Right forelimb (tissue), 1 donor: ENCODE data around the gene DUS3L.
"Not testable (repeated sequence)": the region's sequence is repeated elsewhere in the genome, so short reads cannot be mapped to it uniquely, and the experiment has no call there.

ENCODE experiments used
- DNase-seq: peaks from one replicate; pipeline ENCODE4 v3.0.0-alpha.2; 2018

Gene DUS3L

DNA sequence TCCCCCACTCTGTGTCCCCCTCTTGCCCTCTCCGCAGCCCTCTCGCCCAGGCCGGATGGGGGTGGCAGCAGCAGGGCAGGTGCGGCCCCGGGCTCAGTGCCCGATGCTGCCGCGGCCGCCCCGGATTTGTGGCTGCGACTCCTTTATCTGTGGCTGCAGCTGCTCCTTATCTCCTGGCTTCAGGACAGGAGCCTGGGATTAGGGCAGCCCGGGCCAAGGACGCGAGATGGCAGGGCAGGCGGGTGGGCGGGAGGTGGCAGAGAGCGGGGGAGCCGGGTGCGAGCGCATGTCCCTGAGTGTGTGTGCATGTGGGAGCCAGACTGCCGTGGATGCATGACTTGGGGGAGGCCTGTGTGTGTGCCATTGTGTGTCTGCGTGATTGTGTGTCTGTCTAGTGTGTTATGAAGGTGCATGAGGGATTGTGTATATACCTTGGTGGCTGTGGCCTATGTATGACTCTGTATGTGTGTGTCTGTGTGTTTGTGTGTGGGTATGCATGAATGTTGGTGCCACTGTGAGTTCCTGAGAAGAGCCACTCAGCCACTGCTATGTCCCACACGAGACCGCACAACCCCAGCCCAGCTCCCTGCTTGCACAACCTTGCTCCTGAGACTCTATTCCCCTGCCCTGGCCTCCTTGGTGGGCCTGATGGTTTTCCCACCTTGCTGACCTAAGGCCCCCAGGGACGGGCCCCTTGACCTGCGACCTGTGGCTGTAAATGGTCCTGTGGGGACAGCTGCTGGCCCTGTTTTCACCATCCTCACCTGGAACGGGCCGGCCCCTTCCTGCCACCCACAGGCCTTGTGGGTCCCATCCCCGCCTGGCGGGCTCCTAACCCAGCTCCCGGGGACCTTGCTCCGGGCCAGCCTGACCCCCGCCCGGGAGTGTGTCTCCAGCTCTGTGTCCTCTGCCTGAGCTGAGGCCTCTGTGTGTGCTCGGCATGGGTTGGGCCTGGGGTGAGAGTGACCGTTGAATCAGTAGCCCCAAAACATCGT lies 8.6 kb upstream of the DUS3L start:
- DNase-seq, result no peak

DNA sequence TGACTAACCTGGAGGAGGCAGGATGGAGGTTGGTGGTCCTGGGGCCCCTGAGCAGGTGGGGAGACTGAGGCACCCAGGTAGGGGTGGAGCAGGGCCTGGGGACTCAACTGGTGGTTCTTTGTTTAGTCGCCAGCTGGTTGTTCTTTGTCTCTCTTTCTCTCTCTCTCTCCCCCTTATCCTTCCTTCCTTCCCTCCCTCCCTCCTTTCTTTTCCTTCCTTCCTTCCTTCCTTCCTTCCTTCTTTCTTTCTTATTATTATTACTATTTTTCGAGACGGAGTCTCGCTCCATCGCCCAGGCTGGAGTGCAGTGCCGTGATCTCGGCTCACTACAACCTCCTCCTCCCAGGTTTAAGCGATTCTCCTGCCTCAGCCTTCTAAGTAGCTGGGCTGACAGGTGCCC lies 7.3 kb upstream of the DUS3L start:
- no peak for DNase-seq

DNA sequence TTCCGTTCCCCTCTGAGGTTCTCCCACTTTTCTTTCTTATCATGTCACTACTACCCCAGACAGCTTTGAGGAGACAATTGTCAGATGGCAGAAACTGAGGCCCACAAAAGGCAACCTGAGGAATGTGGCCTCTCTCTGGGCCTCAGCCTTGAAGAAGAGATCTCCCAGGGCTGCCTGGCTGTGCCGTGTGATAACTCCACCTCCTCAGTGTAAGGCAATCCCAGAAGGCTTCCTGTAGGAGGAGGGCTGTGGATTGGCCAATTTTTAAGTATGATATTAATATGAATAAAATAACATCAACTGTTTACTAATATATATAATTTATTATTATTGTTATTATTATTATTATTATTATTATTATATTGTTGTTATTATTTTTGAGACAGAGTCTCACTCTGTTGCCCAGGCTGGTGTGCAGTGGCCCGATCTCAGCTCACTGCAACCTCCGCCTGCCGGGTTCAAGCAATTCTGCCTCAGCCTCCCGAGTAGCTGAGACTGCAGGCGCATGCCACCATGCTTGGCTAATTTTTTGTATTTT lies 4.5 kb upstream of the DUS3L start:
- DNase-seq, result no peak

DNA sequence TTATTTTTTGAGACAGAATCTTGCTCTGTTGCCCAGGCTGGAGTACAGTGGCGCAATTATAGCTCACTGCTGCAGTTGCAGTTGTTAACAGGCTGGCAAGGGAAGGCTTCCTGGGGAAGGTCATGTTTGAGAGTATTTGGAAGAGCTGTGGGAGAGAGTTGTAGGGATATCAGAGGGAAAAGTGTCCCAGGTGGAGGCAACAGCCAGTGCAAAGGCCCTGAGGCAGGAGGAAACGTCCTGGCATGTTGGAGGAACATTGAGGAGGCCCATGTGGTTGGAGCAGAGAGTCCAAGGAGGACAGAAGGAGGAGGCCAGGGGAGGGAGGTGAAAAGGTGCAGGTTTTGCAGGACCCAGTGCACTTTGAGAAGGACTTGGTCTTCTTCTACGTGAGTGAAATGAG lies 2.2 kb upstream of the DUS3L start:
- no peak for DNase-seq

DNA sequence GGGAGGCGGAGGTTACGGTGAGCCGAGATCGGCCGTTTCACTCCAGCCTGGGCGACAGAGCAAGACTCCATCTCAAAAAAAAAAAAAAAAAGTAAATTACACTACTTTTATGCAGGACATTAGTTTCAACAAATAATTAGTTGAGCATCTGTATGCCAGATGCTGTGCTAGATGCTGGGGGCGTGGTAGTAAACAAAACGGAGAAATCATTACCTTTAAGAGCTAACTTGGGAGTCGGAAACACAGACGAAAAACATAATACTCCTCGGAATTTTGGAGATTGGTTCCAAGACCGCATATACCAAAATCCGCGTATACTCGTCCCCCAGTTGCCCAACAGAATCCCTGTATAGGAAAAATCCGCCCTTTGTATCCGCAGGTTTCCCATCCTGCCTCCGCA lies 1.3 kb upstream of the DUS3L start:
- no peak for DNase-seq

DNA sequence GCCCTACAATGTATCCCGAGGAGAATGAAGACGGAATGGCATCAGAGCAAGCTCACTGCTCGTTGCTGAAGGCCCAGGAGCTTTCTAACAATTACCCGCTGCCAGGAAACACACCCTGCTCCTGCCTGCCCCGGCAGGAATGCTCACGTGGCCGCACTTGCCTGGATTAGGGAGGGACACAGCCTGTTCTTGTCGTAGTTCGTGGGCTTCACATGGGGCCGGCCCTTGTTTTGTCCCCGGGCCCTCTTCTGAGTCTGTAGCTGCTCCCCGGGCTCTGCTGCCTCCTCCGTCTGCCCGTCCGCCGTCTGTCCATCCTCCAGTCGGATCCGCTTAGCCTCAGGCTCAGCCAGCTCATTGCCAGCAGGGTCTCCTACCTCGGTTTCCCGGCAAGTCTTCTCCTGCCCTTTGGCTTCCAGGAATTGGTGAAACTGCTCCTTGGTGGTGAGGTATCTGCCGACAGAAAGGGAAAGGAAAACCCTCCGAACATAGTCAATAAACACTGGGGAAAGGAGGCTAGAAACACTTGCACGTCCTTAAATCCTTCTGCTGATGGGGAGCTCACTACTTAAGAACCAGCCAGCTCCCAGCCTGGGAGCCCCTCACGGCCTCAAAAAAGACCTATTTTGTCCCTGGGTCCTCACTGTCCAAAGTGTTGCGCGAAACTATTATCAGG lies 941 bp downstream of the DUS3L start:
- no peak for DNase-seq

DNA sequence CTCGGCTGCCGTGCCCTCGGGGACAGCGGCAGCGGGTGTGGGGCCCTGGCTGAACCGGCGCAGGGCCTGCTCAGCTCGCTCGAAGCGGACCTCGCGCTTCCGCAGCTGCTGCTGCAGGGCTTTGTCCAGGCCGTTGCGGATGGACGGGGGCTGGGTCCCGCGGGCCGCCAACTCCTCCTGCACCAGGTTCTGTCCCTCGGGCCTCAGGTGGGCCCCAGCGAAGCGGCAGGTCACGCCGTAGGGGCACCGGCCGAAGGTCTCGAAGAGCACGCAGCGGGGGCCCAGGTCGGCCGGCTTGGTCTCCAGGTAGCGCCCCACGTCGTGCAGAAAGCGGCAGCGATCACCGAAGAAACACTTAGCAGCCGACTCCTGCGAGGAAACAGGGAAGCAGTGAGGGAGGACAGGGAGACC lies 1.6 kb downstream of the DUS3L start:
- DNase-seq, result no peak

DNA sequence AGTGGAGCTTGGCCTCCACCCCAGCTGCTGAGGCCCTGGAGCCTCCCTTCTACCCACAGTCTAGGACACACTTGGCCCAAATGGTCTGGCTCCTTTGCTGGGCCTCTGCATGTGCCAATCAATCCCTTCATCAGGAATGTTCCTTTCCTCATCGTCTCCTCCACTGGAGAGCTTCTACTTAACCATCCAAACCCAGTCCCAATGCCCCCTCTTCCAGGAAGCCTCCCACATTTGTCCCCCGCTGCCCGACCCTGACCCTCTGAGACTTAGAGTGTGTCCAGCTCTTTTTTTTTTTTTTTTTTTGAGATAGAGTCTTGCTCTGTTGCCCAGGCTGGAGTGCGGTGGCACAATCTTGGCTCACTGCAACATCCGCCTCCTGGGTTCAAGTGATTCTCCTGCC lies 2.5 kb downstream of the DUS3L start:
- no peak for DNase-seq

DNA sequence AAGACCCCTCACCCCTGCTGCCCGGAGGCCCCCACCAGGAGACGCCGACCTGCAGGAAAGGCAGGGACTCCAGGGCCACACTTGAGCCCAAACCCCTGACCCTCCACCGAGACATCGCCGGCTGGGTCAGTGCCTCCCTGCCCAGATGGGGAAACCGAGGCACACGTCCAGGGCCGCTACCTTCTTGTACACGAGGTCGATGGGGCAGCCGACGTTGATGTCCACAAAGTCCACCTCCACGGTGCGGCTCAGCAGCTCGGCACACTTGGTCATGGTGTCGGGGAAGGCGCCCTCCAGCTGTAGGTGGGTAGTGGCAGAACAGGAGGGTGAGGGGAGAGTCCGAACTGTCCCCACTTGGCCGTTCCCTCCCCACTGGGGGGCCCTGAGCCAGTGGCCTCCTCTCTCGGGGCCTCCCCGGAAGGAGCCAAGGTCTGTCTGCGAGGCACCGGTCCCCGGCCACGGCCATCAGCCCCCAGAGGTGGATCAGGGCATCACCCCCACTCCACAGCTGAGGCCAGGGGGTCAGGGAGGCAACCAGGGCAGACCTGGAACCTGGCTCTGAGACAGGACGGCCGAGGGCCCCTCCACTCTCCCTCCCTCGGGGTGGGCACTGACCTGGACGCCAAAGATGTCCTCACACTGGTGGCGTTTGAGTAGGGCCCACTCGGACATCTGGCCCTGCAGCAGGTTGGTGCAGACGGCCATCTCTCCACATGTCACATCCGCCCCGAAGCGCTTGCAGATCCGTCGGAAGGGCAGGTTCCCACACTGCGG lies 3.4 kb downstream of the DUS3L start:
- no peak for DNase-seq

DNA sequence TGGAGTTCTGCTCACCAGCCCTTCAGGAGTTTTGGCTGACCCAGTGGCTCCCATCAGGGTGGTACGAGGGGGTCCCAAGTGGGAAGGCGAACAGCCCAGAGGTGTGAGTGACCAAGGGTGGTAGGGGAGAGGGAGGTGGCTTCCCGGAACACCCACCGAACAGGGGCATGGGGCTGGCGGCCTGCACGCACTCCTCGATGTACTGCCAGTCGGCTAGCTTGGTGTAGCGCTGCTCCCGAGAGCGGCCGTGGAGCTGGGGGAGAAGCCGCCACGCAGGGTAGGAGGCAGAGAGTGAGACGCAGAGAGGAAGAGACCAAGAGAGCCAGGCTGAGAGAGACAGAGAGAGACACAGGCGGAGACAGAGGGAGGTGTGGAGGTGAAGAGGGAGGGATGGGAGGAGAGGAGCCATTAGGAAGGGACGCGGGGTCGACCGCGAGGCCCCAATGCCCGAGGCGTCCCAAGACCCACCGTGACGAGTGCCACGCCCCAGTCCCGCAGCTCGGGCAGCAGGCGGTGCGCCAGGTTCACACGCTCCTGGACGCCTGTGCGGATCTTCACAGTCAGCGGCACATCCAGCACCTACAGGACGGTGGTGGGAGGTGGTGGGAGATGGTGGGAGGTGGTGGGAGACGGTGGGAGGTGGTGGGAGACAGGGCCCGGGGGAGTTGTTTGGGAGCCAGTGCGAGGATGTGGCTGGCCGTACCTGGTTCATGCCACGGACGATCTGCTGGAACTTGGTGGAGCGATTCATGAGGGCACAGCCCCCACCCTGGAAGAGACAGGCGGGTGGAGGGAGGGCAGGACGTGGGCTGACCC lies 4.2 kb downstream of the DUS3L start:
- DNase-seq, result no peak

DNA sequence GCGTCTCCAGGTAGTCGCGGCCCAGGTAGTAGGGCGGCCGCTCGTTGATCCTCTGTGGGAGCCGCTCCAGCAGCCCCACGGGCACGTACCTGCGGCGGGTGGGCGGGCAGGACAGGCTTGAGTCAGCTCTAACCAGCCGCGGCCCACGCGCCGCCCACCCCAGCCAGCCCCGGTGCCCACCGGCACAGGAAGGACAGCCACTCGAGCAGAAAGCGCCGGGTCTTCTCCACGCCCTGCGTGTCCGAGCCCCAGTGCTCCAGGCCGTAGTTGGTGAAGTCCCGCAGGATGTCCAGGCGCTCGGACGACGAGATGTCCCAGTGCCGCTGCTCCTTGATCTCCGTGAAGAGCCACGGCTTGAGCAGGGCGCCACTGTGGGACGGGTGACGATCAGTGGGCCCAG lies 5.5 kb downstream of the DUS3L start:
- DNase-seq, result no peak

DNA sequence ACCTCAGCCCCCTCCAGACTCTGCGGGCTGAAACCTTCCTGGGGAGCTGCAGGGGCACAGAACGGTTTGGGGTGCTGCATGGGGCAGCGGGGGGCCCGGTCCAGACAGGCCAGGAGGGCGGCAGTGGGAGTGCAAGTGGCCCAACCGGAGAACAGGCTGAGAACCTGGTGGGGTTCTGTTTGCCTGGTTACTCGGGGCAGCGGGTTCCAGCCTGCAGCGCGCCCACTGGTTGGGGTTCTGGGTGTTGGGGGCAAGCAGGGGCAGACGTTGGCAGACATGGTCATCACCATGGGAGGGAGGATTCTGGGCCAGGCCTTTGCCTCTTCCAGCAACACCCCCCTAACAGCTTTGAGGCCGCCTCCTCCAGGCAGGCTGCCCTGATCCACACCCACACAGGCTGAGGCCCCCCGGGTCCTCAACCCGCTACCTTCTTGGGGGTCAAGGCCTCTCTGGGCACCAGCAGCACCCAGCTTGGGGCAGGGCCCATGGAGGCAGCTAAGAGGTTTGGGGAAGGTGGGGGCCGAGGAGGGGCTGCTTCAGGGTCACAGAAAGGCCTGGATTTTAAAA lies 6.3 kb downstream of the DUS3L start, which contains the start of gene PRR22:
TSS of gene PRR22 (minus strand) at position 166 of the 567 bp plus-strand sequence. CDS start at position 80, 86 bp downstream.
- no peak for DNase-seq

DNA sequence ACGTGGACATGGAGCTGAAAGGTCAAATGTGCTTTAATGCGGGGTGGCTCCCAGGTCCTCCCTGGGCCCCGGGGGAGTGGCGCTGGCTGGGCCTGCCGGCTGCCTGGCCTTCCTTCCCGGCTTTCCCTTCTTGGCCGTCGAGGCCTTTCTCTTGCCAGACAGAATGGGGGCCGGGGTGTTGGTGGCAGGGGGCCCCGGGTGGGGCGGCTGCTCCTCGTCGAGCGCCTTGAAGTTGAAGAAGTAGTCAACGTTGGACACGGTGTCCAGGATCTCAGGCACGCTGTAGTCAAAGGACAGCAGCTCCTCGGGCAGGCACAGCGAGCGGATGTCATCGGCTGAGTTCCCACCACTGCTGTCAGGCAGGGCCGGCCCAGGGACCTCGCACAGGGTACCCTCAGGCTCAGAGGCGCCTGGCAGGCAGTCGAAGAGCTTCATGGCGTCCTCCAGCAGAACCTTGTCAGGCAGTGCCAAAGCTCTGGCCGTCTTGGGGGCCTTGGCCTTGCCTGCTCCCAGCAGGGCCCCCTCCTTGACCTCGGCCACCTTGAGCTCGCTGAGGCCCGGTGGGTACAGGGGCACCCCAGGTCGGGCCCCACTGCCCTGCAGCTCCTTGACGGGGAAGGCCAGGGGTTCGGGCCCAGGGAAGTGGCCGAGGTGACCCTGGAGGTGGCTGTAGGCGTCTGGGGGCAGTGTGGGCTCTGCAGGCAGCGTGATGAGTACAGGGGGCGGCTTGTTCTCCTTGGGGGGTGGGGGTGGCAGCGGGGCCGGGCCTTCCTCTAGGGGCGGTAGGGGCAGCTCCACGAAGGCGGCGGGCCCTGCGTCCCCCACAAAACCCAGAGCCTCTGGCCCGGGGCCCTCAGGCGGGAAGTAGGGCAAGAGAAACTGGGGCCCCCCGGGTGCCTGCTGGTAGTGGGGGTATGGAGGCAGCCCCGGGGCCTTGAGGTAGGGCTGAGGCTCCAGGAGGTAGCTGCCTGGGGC lies 7.7 kb downstream of the DUS3L start:
- DNase-seq, result no peak

DNA sequence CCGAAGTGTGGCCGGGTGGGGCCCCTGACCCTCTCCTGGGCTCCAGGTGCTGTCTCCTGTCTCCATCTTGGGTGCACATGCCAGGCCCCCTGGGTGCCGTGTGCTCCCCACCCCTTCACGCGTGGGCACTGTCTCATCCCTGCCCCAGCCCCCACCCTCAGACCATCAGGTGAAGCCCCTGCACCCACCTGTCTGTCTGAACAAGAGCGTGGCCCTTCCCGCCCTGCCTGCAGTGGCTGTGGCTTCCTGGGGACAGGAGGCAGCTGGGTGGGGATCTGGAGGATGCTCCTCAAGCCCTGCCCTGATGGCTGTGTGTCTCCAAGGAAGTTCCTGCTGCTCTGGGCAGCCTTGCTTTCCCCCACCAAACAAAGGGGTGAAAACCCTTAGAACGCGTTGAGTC lies 8.6 kb downstream of the DUS3L start:
- no peak for DNase-seq

DNA sequence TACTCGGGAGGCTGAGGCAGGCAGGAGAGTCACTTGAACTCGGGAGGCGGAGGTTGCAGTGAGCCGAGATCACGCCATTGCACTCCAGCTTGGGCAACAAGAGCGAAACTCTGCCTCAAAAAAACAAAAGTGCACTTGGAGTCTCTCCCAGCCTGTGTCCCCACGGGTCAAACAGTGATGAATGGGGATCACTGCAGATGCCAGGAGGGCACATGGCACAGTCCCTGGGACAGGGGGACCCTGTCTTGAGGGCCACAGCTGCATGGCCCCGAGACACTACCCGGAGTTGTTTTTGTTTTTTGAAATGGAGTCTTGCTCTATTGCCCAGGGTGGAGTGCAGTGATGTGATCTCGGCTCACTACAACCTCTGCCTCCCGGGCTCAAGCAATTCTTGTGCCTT lies 10.0 kb downstream of the DUS3L start:
- DNase-seq, result not testable (repeated sequence)

DNA sequence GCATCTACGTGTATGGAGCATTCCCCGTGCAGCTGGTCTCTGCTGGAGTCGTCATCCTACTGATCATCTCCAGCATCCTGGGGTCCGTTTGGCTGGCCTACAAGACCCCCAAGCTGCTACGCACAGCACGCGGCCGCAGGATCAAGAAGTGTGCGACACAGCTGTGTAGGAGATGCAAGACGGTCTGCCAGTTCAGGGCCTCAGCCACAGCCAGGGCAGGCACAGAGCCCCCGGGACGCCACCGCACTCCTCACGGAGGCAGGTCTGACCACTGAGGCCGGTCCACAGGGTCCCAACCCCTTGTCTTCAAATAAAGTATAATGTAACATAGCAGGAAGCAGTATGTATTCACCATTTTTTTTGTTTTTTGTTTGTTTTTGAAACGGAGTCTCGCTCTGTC lies 12.6 kb downstream of the DUS3L start:
- DNase-seq, result no peak

DNA sequence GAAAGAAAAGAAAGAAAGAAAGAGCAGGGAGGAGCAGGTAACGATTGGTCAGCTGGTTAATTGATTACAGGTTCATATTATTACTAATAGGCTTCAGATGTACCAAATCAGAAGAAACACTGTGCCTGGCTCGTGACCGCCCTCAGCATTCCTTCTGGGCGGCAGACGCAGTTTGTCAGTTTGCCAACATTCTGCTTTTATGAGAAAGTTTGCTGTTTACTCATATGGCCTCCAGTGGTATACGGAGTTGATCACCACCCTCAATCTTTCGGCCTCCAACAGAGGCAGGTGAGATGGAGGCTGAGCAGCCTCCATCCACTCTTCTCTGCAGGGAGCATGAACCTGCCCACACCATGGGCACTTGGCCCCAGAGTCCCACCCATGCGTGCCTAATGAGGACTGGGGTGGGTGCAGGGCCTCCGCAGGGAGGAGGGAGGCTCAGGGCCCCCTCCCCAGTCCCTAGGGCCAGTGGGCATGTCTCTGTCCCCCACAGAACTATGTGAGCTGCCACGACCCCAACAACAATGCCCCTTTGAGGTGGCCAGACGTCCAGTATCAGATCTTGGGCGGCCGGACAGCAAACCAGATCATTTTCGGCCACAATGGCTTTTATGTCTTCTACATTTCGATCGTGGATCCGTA lies 15.2 kb downstream of the DUS3L start:
- DNase-seq, result no peak

DNA sequence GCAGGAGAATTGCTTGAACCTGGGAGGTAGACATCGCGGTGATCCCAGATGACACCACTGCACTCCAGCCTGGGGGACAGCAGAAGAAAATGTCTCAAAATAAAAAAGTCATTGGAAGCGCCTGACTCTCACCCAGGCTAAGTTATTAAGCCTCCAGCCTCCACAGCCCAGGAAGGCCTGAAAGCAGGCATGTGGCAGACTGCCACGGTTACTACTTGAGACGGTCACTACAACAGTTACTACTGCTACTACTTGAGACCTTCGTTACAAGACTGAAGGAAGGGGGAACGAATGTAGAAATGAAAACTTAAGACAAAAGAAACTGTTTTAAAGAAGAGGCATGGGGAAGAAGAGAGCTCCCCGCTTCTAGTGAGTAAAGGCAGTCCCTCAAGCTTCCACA lies 16.0 kb downstream of the DUS3L start:
- no peak for DNase-seq

DNA sequence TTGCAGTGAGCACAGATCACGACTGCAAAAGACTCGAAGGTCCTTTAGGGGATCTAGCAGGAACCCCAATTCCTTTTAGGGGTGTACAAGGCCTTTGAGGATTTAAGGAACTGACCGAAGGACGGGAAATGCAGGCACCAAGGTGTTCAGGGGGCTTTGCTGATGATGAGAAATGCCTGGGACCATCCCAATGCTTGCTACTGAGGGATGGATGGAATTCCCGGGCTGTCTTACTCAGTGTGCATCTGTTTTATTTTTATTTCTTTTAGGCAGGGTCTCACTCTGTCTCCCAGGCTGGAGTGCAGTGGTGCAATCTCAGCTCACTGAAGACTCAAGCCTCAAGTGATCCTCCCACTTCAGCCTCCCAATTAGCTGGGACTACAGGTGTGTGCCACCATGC lies 17.7 kb downstream of the DUS3L start:
- DNase-seq, result no peak

DNA sequence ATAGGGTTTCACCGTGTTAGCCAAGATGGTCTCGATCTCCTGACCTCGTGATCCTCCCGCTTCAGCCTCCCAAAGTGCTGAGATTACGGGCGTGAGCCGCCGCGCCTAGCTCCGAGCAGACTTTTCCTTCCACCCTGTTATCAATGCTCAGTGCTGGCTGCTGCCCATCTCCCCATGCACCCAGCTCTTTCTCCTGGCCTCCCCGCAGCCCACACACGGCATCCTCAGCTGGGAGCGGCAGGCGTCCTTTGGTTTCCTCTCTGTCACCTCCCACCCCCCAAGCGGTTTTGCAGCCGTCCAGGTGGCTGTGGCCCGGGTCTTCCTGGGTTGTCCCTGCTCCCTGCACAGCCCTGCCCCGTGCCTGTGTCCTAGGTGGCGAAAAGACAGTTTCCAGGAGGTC lies 18.5 kb downstream of the DUS3L start:
- no peak for DNase-seq
